Left kidney (tissue), 2 donors: Measurements from ENCODE around the gene GALNS. TPM values are rescaled to one million over a fixed set of nuclear protein-coding genes. Genes with fewer than 3 reads are reported as not detected.

Experiments
- DNase-seq: peaks from one replicate; pipeline ENCODE4 v3.0.0-alpha.2; 2013
- polyA plus RNA-seq: library from polyadenylated mRNA; unstranded; fragments of 120-200 nt; gene quantifications from one replicate; pipeline ENCODE4 v1.2.1, GENCODE V29; 2013; ENCODE audit not compliant: insufficient read length

Gene GALNS
- polyA plus RNA-seq, 1 donor = 22.2 TPM

DNA sequence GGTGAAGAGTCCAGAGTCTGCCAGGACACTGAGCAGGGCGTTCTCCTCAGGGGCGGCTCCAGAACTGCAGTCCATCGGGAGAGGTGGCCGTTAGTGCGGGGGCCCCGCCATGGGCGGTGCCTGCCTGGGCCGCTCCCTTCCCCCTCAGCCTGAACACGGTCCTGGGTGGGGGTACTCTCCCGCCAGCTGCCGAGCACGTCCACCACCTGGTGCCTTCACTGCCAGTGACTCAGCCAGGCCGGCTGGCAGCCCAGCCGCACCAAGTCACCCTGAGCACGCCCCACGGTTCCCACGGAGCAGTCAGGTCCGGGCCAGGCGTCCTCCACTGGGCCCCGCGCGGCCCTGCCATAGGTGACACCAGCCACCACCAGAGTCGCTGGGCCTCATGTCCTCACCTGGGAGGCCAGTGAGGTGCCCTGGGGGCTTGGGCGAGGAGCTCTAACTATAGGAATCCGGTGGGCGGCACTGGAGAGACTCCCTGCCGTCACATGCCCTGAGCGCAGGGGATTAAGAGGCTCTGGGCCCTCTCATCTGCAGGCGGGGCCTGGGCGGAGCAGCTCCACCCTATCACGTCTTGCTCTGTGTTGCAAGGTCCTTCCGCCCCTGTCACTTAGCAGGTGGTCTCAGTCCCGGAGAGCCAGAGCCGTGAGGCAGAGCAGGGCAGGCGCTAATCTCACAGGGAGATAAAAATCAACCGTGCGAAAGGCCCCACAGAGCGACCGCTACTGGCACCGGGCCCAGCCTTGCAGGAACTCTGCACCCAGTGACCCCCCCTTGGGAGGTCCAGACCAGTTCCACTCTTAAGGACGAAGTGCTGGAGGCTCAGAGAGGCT lies 86.1 kb downstream of the GALNS start:
- DNase-seq = peak; percentile 78

DNA sequence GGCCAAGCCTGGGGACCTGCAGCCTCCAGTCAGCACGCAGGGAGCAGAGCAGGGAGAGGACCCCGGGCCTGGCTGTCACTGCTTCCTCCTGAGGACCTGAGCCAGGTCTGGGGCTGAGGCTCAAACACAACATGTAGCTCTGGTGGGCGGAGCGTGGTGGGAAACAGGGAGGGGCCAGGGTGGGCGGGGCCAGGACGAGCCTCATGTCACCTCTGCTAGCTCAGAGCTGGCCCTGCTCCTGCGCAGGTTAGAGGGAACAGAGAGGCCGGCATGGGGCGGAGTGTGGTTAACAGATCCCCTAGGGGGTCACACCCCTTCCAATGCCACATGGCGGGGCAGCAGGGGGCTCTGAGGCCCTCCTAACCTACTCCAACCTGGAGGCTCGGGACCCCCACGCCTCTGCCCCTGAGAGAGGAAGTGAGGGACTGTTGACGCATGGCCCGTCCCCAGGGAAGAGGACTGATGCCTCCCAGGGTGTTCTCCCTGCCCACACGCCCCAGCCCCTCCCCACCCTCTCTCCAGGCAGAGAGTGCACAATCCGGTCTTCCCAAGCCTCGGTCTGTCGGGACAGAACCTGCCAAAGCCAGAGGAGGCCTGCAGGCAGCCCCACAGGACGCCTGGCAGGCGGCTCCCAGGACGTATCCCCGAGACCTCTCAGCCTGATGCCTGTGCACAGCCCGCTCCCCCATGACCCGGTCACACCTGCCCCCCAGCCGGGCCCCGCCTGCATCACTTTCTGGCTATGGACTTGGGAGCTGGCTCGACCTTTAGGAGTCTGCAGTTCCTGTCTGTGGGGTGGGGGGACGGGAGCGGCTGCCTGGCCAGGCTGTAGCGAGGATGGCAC lies 86.9 kb downstream of the GALNS start:
- DNase-seq = no peak

DNA sequence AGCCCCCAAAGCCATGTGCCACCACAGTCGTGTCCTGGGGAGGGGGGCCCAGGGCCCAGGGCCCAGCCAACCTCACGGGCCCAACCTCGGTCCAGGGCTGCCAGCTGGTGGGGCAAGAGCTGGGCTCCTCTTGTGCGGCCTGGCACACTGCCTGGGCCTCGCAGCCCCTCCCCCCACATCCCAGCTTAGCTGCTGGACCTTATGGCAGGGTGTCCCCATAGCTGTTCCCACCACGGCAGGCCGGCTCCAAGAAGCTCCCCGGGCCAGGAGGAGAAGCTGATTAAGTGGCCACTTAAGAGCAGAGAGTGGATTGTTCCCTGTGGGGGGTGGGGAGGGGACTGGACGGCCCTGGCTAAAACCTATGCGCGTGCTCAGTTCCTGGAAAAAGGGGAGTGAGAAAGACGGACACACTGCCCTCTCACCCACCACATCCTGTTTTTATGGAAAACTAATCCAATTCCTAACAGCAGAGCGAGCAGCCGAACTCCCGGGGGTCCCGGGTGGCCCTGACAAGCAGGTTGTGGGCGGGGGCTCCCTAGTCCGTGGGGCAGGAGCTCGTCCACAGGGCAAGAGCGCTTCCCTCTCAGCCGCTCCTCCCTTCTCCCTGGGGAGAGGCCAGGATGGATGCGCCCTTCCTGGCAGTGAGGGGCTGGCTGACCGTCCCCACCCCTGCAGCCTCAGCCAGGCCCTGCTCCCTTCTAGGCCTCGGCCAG lies 88.5 kb downstream of the GALNS start:
- DNase-seq = no peak

DNA sequence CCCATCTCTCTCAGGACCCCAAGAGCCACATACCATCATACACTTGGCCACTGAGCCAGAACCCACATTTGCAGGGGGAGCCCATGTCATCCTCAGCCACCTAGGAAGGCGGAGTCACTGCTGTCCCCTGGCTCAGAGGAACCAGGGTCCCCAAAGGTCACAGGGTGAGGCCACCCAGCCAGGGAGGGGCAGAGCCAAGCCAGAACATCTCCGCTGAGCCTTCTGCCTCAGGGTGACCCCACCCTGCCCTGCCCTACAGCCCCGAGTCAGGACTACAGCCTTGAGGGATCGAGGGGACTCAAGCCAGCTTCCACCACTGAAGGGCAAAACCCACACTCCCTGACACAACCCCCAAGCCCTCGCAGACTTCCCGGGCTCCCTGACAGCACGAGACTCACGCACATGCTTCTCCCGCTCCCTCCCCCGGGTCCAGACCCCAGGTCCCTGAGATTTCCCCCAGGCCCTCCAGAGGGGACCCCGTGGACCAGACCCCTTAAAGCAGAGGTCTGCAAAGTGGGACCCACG lies 89.1 kb downstream of the GALNS start:
- no peak for DNase-seq

DNA sequence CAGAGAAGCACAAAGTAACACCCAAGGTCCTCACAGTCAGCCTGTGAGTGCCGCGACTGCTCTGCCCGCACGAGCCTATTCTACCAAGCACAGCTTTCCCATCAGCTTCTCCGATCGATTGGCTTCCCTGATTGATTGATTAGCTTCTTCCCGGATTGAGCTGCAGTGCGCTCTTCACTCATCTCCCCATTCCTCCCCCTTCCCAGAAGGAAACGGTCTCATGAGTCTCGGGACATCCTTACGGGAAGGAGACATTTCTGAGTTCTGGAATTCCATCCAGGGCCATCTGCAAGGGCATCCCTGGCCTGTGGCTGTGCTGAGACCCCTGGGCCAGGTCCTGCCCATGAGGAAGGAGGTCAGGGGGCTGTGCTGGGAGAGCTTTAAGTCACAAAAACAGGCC lies 89.8 kb downstream of the GALNS start:
- DNase-seq = no peak

DNA sequence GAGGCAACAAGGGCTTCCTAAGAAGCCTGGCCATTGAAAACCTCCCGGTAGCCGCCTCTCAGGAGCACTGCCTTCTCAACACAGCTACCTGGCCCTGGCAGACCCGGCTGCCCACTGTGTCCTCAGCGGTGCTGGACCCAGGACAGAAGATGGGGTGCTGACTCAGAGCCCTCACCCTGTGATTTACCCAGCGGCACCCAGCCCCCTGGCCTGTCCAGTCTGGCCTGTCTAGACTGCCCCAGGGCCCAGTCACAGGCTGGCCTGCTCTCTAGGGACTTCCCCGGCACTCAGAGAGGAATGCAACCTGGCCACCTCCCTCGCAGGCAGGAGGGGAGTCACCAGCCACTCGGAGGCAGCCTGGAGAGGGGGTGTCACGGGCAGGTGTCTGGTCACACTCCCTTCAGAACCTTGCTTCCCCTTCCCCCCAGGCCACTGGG lies 91.8 kb downstream of the GALNS start:
- no peak for DNase-seq

DNA sequence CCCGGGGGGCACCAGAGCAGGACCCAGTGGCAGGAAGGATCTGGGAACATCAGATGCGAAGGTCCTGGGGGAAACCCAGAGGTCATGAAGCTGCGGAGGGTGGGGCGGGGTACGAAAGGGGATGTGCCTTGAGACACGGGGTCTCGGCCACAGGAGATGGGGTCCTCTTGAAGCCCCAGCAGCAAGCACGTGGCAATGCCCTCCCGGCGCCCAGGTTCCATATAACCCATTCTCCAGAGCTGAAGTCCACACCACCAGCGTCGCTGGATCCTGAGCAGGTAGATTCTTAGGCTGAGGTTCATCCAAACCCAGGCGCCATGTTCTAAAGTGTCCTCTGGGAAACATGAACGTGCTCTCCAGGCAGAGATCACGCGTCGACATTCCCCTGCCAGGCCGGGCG lies 92.7 kb downstream of the GALNS start:
- no peak for DNase-seq

Other genes with a start within 250 kb of the GALNS start
- 0.13 TPM for gene IL17C, start 218.4 kb downstream of the GALNS start, polyA plus RNA-seq
- 84.5 TPM for gene CYBA, start 205.9 kb downstream of the GALNS start, polyA plus RNA-seq
- 24.5 TPM for gene MVD, start 193.9 kb downstream of the GALNS start, polyA plus RNA-seq
- gene SNAI3, start 170.4 kb downstream of the GALNS start, polyA plus RNA-seq = 0.58 TPM
- 15.3 TPM for gene RNF166, start 150.5 kb downstream of the GALNS start, polyA plus RNA-seq
- gene CTU2, start 150.4 kb downstream of the GALNS start, polyA plus RNA-seq = 8.2 TPM
- 31.9 TPM for gene PIEZO1, start 71.7 kb downstream of the GALNS start, polyA plus RNA-seq
- 13.3 TPM for gene CDT1, start 53.2 kb downstream of the GALNS start, polyA plus RNA-seq
- 72.3 TPM for gene APRT, start 45.0 kb downstream of the GALNS start, polyA plus RNA-seq
- 73.7 TPM for gene TRAPPC2L, start 180 bp upstream of the GALNS start, polyA plus RNA-seq
- gene PABPN1L, start 9.7 kb upstream of the GALNS start, polyA plus RNA-seq = not detected
- gene CBFA2T3, start 120.3 kb upstream of the GALNS start, polyA plus RNA-seq = 2.1 TPM
- gene ACSF3, start 236.9 kb upstream of the GALNS start, polyA plus RNA-seq = 30.5 TPM